Measurements from ENCODE around the gene CYCS. TPM values are rescaled to one million over a fixed set of nuclear protein-coding genes. Genes with fewer than 3 reads are reported as not detected.
"Not testable (repeated sequence)": the region's sequence is repeated elsewhere in the genome, so short reads cannot be mapped to it uniquely, and the experiment has no call there.

Gene CYCS
- polyA plus RNA-seq, 2 donors = 44.2 to 106 TPM

- Histone ChIP-seq H3K36me3 (ENCODE audit: control insufficient read depth in 2 of 2, insufficient read depth in 2 of 2, low read length in 1 of 2) (peaks cover 2 to 17% of the 10 kb centered on the region in 2 donors), H3K27ac (ENCODE audit: low read depth in 2 of 2, low read length in 1 of 2) (no peak overlapping the region), H3K27me3 (ENCODE audit: control insufficient read depth in 1 of 2, insufficient read depth in 2 of 2, low read length in 2 of 2) (no peaks in the 10 kb centered on the region), H3K4me3 (ENCODE audit: low read depth in 1 of 2, low read length in 2 of 2) (no peak overlapping the region), H3K9me3 (ENCODE audit: control insufficient read depth in 2 of 2, insufficient read depth in 1 of 2, low read depth in 1 of 2, low read length in 1 of 2) (no peaks in the 10 kb centered on the region), H3K4me1 (ENCODE audit: control insufficient read depth in 2 of 2, insufficient read depth in 2 of 2, low read length in 1 of 2) (no peaks in the 10 kb centered on the region)
Observed at GRCh38 chr7:25122373-25122772, 2.7 kb downstream of the CYCS start.

GRCh38 chr7:25121599-25121998 lies 3.5 kb downstream of the CYCS start:
- WGBS, 2 donors = 95 to 98% methylated on average over 9 of the region's 9 CpGs
- no peaks in the 10 kb centered on the region for H3K4me1 ChIP-seq (ENCODE audit: control insufficient read depth in 2 of 2, insufficient read depth in 2 of 2, low read length in 1 of 2)
- H3K27ac ChIP-seq (ENCODE audit: low read depth in 2 of 2, low read length in 1 of 2) = no peak overlapping the region
- no peak overlapping the region for H3K4me3 ChIP-seq (ENCODE audit: low read depth in 1 of 2, low read length in 2 of 2)
- no peaks in the 10 kb centered on the region for H3K9me3 ChIP-seq (ENCODE audit: control insufficient read depth in 2 of 2, insufficient read depth in 1 of 2, low read depth in 1 of 2, low read length in 1 of 2)
- H3K36me3 ChIP-seq (ENCODE audit: control insufficient read depth in 2 of 2, insufficient read depth in 2 of 2, low read length in 1 of 2) = peaks cover 4 to 17% of the 10 kb centered on the region in 2 donors
- no peaks in the 10 kb centered on the region for H3K27me3 ChIP-seq (ENCODE audit: control insufficient read depth in 1 of 2, insufficient read depth in 2 of 2, low read length in 2 of 2)

- H3K4me3 ChIP-seq (ENCODE audit: low read depth in 1 of 2, low read length in 2 of 2) = no peak overlapping the region
- no peaks in the 10 kb centered on the region for H3K4me1 ChIP-seq (ENCODE audit: control insufficient read depth in 2 of 2, insufficient read depth in 2 of 2, low read length in 1 of 2)
- WGBS, 2 donors = 93 to 94% methylated on average over 8 of the region's 8 CpGs
- H3K27me3 ChIP-seq (ENCODE audit: control insufficient read depth in 1 of 2, insufficient read depth in 2 of 2, low read length in 2 of 2) = no peaks in the 10 kb centered on the region
- no peak overlapping the region for H3K27ac ChIP-seq (ENCODE audit: low read depth in 2 of 2, low read length in 1 of 2)
- peaks cover 4 to 17% of the 10 kb centered on the region in 2 donors for H3K36me3 ChIP-seq (ENCODE audit: control insufficient read depth in 2 of 2, insufficient read depth in 2 of 2, low read length in 1 of 2)
- no peaks in the 10 kb centered on the region for H3K9me3 ChIP-seq (ENCODE audit: control insufficient read depth in 2 of 2, insufficient read depth in 1 of 2, low read depth in 1 of 2, low read length in 1 of 2)
Observed at GRCh38 chr7:25119102-25119501, 6.0 kb downstream of the CYCS start.

- no peak overlapping the region for H3K4me3 ChIP-seq (ENCODE audit: low read depth in 1 of 2, low read length in 2 of 2)
- no peaks in the 10 kb centered on the region for H3K9me3 ChIP-seq (ENCODE audit: control insufficient read depth in 2 of 2, insufficient read depth in 1 of 2, low read depth in 1 of 2, low read length in 1 of 2)
- H3K36me3 ChIP-seq (ENCODE audit: control insufficient read depth in 2 of 2, insufficient read depth in 2 of 2, low read length in 1 of 2) = peaks cover 4 to 17% of the 10 kb centered on the region in 2 donors
- WGBS, 2 donors = 84 to 86% methylated on average over 8 of the region's 8 CpGs
- no peaks in the 10 kb centered on the region for H3K27me3 ChIP-seq (ENCODE audit: control insufficient read depth in 1 of 2, insufficient read depth in 2 of 2, low read length in 2 of 2)
- H3K4me1 ChIP-seq (ENCODE audit: control insufficient read depth in 2 of 2, insufficient read depth in 2 of 2, low read length in 1 of 2) = no peaks in the 10 kb centered on the region
- no peak overlapping the region for H3K27ac ChIP-seq (ENCODE audit: low read depth in 2 of 2, low read length in 1 of 2)
Observed at GRCh38 chr7:25118048-25118753, 6.9 kb downstream of the CYCS start.

GRCh38 chr7:25117226-25118047 lies 7.6 kb downstream of the CYCS start:
- H3K27ac ChIP-seq (ENCODE audit: low read depth in 2 of 2, low read length in 1 of 2) = no peak overlapping the region

GRCh38 chr7:25116621-25117020 lies 8.4 kb downstream of the CYCS start:
- no peaks in the 10 kb centered on the region for H3K4me1 ChIP-seq (ENCODE audit: control insufficient read depth in 2 of 2, insufficient read depth in 2 of 2, low read length in 1 of 2)
- H3K4me3 ChIP-seq (ENCODE audit: low read depth in 1 of 2, low read length in 2 of 2) = no peak overlapping the region
- H3K9me3 ChIP-seq (ENCODE audit: control insufficient read depth in 2 of 2, insufficient read depth in 1 of 2, low read depth in 1 of 2, low read length in 1 of 2) = no peaks in the 10 kb centered on the region
- H3K36me3 ChIP-seq (ENCODE audit: control insufficient read depth in 2 of 2, insufficient read depth in 2 of 2, low read length in 1 of 2) = peaks cover 4 to 9% of the 10 kb centered on the region in 2 donors
- WGBS, 2 donors = 85 to 87% methylated on average over 5 of the region's 5 CpGs
- H3K27ac ChIP-seq (ENCODE audit: low read depth in 2 of 2, low read length in 1 of 2) = no peak overlapping the region
- H3K27me3 ChIP-seq (ENCODE audit: control insufficient read depth in 1 of 2, insufficient read depth in 2 of 2, low read length in 2 of 2) = no peaks in the 10 kb centered on the region

More at GRCh38 chr7:25117226-25118047, 7.6 kb downstream of the CYCS start:
- WGBS, 2 donors = 55 to 66% methylated on average over 7 of the region's 7 CpGs
- Histone ChIP-seq H3K9me3 (ENCODE audit: control insufficient read depth in 2 of 2, insufficient read depth in 1 of 2, low read depth in 1 of 2, low read length in 1 of 2) (no peaks in the 10 kb centered on the region), H3K4me1 (ENCODE audit: control insufficient read depth in 2 of 2, insufficient read depth in 2 of 2, low read length in 1 of 2) (no peaks in the 10 kb centered on the region), H3K27me3 (ENCODE audit: control insufficient read depth in 1 of 2, insufficient read depth in 2 of 2, low read length in 2 of 2) (no peaks in the 10 kb centered on the region), H3K36me3 (ENCODE audit: control insufficient read depth in 2 of 2, insufficient read depth in 2 of 2, low read length in 1 of 2) (peaks cover 4 to 16% of the 10 kb centered on the region in 2 donors), H3K4me3 (ENCODE audit: low read depth in 1 of 2, low read length in 2 of 2) (no peak overlapping the region)

GRCh38 chr7:25110514-25110913 lies 14.5 kb downstream of the CYCS start:
- not testable (repeated sequence) for H3K9me3 ChIP-seq (ENCODE audit: control insufficient read depth in 2 of 2, insufficient read depth in 1 of 2, low read depth in 1 of 2, low read length in 1 of 2); H3K27ac ChIP-seq (ENCODE audit: low read depth in 2 of 2, low read length in 1 of 2); H3K27me3 ChIP-seq (ENCODE audit: control insufficient read depth in 1 of 2, insufficient read depth in 2 of 2, low read length in 2 of 2); H3K36me3 ChIP-seq (ENCODE audit: control insufficient read depth in 2 of 2, insufficient read depth in 2 of 2, low read length in 1 of 2); H3K4me3 ChIP-seq (ENCODE audit: low read depth in 1 of 2, low read length in 2 of 2); H3K4me1 ChIP-seq (ENCODE audit: control insufficient read depth in 2 of 2, insufficient read depth in 2 of 2, low read length in 1 of 2)
- WGBS, 2 donors = 85 to 90% methylated on average over 2 of the region's 2 CpGs

- Histone ChIP-seq H3K27ac (ENCODE audit: low read depth in 2 of 2, low read length in 1 of 2) (no peak overlapping the region), H3K36me3 (ENCODE audit: control insufficient read depth in 2 of 2, insufficient read depth in 2 of 2, low read length in 1 of 2) (no peaks in the 10 kb centered on the region), H3K9me3 (ENCODE audit: control insufficient read depth in 2 of 2, insufficient read depth in 1 of 2, low read depth in 1 of 2, low read length in 1 of 2) (no peaks in the 10 kb centered on the region), H3K27me3 (ENCODE audit: control insufficient read depth in 1 of 2, insufficient read depth in 2 of 2, low read length in 2 of 2) (no peaks in the 10 kb centered on the region), H3K4me1 (ENCODE audit: control insufficient read depth in 2 of 2, insufficient read depth in 2 of 2, low read length in 1 of 2) (no peaks in the 10 kb centered on the region), H3K4me3 (ENCODE audit: low read depth in 1 of 2, low read length in 2 of 2) (no peak overlapping the region)
- WGBS, 2 donors = 42 to 73% methylated on average over 3 of the region's 3 CpGs
Observed at GRCh38 chr7:25109276-25109675, 15.8 kb downstream of the CYCS start.

GRCh38 chr7:25105911-25106310 lies 19.1 kb downstream of the CYCS start:
- H3K4me1 ChIP-seq (ENCODE audit: control insufficient read depth in 2 of 2, insufficient read depth in 2 of 2, low read length in 1 of 2) = no peaks in the 10 kb centered on the region
- 89 to 97% methylated on average over 3 of the region's 3 CpGs for WGBS, 2 donors
- no peak overlapping the region for H3K4me3 ChIP-seq (ENCODE audit: low read depth in 1 of 2, low read length in 2 of 2)
- no peaks in the 10 kb centered on the region for H3K27me3 ChIP-seq (ENCODE audit: control insufficient read depth in 1 of 2, insufficient read depth in 2 of 2, low read length in 2 of 2)
- H3K36me3 ChIP-seq (ENCODE audit: control insufficient read depth in 2 of 2, insufficient read depth in 2 of 2, low read length in 1 of 2) = no peaks in the 10 kb centered on the region
- no peak overlapping the region for H3K27ac ChIP-seq (ENCODE audit: low read depth in 2 of 2, low read length in 1 of 2)
- no peaks in the 10 kb centered on the region for H3K9me3 ChIP-seq (ENCODE audit: control insufficient read depth in 2 of 2, insufficient read depth in 1 of 2, low read depth in 1 of 2, low read length in 1 of 2)
